SH-SY5Y (cell line): ENCODE data around the gene HOOK2.

Experiments
- GATA2 ChIP-seq: IDR thresholded peaks from 2 replicates; pipeline ENCODE4 v1.6.1; 2011; ENCODE audit warnings: mild to moderate bottlenecking, low read depth, low read length
- GATA3 ChIP-seq: IDR thresholded peaks from 2 replicates; pipeline ENCODE4 v1.6.1; 2011; ENCODE audit warnings: low read depth, mild to moderate bottlenecking, low read length, moderate library complexity

DNA sequence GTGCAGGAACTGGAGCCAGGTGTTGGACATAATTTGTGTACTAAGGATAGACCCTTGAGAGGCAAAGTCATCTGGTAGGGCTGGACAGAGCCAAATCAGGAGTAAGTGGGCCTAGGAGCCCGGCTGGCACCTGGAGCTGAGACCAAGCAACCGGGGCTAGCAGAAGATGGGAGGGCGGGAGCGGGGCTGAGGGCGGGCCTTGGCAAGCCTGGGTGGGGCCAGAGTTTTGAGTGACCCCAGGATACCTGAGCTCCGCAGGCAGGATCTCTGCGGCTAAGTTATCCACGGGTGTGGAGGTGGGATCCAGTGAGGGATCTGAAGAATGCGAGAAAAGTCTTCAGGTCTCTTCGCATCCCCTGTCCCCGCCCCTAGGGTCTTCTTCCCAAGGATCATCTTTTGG, 8.2 kb downstream of the HOOK2 start:
- TF ChIP-seq GATA3 (no peak), GATA2 (no peak)
